Measurements from ENCODE around the gene JCAD. TPM values are rescaled to one million over a fixed set of nuclear protein-coding genes. Genes with fewer than 3 reads are reported as not detected.
A peak's percentile ranks its signal among the peaks of the same experiment; 100 is the strongest.

Gene JCAD
- total RNA-seq, 2 donors from 2014 or later, result 40.8 to 52.2 TPM

- Histone ChIP-seq H3K4me1 (ENCODE audit: control insufficient read depth, insufficient read depth, low read length) (peaks cover 4% of the 10 kb centered on the region), H3K36me3 (ENCODE audit: control insufficient read depth, insufficient read depth, low read length) (no peaks in the 10 kb centered on the region), H3K9ac (ENCODE audit: extremely low read depth, low read length, poor library complexity, severe bottlenecking) (no peak overlapping the region), H3K9me3 (ENCODE audit: control insufficient read depth, low read length) (no peaks in the 10 kb centered on the region), H3K27ac (ENCODE audit: low read depth, low read length) (no peak overlapping the region), H3K27me3 (ENCODE audit: control insufficient read depth, insufficient read depth, low read length, poor library complexity, severe bottlenecking) (peaks cover 65% of the 10 kb centered on the region), H3K4me3 (ENCODE audit: low read length) (no peak overlapping the region)
- peaks cover 3% of the 10 kb centered on the region for H3K9me3 Mint-ChIP-seq
- H3K36me3 Mint-ChIP-seq (ENCODE audit: low read depth), result no peaks in the 10 kb centered on the region
- no peak overlapping the region for H3K4me3 Mint-ChIP-seq
- TF ChIP-seq CTCF (conservative IDR thresholded peaks at IDR 0.05), result no peak
- H3K27me3 Mint-ChIP-seq (ENCODE audit: insufficient read depth), result peaks cover 91% of the 10 kb centered on the region
- 88 to 92% methylated on average over 1 of the region's 1 CpG for WGBS, 2 experiments (ENCODE audit: insufficient coverage in 1 of 2, insufficient read length in 1 of 2)
- DNase-seq, result no peak
- H3K4me1 Mint-ChIP-seq, result peaks cover 19% of the 10 kb centered on the region
- H3K27ac Mint-ChIP-seq, result no peak overlapping the region
Measured at GRCh38 chr10:30080161-30080560, 20.8 kb upstream of the JCAD start.

- Mint-ChIP-seq H3K4me1 (peaks cover 19% of the 10 kb centered on the region), H3K9me3 (peaks cover 3% of the 10 kb centered on the region), H3K4me3 (no peak overlapping the region), H3K27ac (no peak overlapping the region), H3K36me3 (ENCODE audit: low read depth) (no peaks in the 10 kb centered on the region), H3K27me3 (ENCODE audit: insufficient read depth) (peaks cover 90% of the 10 kb centered on the region)
- H3K27ac ChIP-seq (ENCODE audit: low read depth, low read length), result no peak overlapping the region
- H3K4me3 ChIP-seq (ENCODE audit: low read length), result no peak overlapping the region
- H3K27me3 ChIP-seq (ENCODE audit: control insufficient read depth, insufficient read depth, low read length, poor library complexity, severe bottlenecking), result peaks cover 65% of the 10 kb centered on the region
- no peaks in the 10 kb centered on the region for H3K36me3 ChIP-seq (ENCODE audit: control insufficient read depth, insufficient read depth, low read length)
- H3K4me1 ChIP-seq (ENCODE audit: control insufficient read depth, insufficient read depth, low read length), result peaks cover 4% of the 10 kb centered on the region
- TF ChIP-seq CTCF (conservative IDR thresholded peaks at IDR 0.05), result no peak
- no peaks in the 10 kb centered on the region for H3K9me3 ChIP-seq (ENCODE audit: control insufficient read depth, low read length)
- H3K9ac ChIP-seq (ENCODE audit: extremely low read depth, low read length, poor library complexity, severe bottlenecking), result no peak overlapping the region
- no peak for DNase-seq
- 80% methylated on average over 1 of the region's 1 CpG; no CpG with 5 or more reads in 1 of the 2 experiments for WGBS, 2 experiments (ENCODE audit: insufficient coverage in 1 of 2, insufficient read length in 1 of 2)
Measured at GRCh38 chr10:30079408-30079807, 20.0 kb upstream of the JCAD start.

GRCh38 chr10:30075481-30075880 is 16.1 kb upstream of the JCAD start:
- no peak for TF ChIP-seq CTCF (conservative IDR thresholded peaks at IDR 0.05)
- WGBS, 2 experiments (ENCODE audit: insufficient coverage in 1 of 2, insufficient read length in 1 of 2), result 82 to 90% methylated on average over 3 to 6 of the region's 6 CpGs
- Histone ChIP-seq H3K27me3 (ENCODE audit: control insufficient read depth, insufficient read depth, low read length, poor library complexity, severe bottlenecking) (peaks cover 72% of the 10 kb centered on the region), H3K9me3 (ENCODE audit: control insufficient read depth, low read length) (no peaks in the 10 kb centered on the region), H3K4me3 (ENCODE audit: low read length) (no peak overlapping the region), H3K27ac (ENCODE audit: low read depth, low read length) (peak overlapping the region; percentile 40), H3K9ac (ENCODE audit: extremely low read depth, low read length, poor library complexity, severe bottlenecking) (no peak overlapping the region), H3K36me3 (ENCODE audit: control insufficient read depth, insufficient read depth, low read length) (no peaks in the 10 kb centered on the region), H3K4me1 (ENCODE audit: control insufficient read depth, insufficient read depth, low read length) (peaks cover 4% of the 10 kb centered on the region)
- no peak overlapping the region for H3K4me3 Mint-ChIP-seq
- peaks cover 86% of the 10 kb centered on the region for H3K27me3 Mint-ChIP-seq (ENCODE audit: insufficient read depth)
- H3K9me3 Mint-ChIP-seq, result peaks cover 3% of the 10 kb centered on the region
- peaks cover 15% of the 10 kb centered on the region for H3K4me1 Mint-ChIP-seq
- no peak overlapping the region for H3K27ac Mint-ChIP-seq
- H3K36me3 Mint-ChIP-seq (ENCODE audit: low read depth), result no peaks in the 10 kb centered on the region
- DNase-seq, result no peak
